OCI-LY7 (cell line): Measurements from ENCODE around the gene NR5A1.

Experiments
- CTCF ChIP-seq: fragments of 200-600 bp; sonication (generic); conservative IDR thresholded peaks from 2 replicates; pipeline ENCODE4 v1.5.1; 2014; ENCODE audit warnings: mild to moderate bottlenecking, antibody characterized with exemption, low read length, moderate library complexity, mixed read lengths
- EZH2phosphoT487 ChIP-seq: fragments of 200-600 bp; sonication (generic); IDR thresholded peaks from 2 replicates; pipeline ENCODE4 v1.6.1; 2018; ENCODE audit warnings: low read depth, borderline replicate concordance, mild to moderate bottlenecking, mixed run types, antibody characterized with exemption, low read length, moderate library complexity, mixed read lengths

- TF ChIP-seq CTCF (no peak), EZH2phosphoT487 (no peak)
Measured at GRCh38 chr9:124552273-124552605, 45.0 kb upstream of the NR5A1 start.
